IMR-90 (cell line): ENCODE measurements around the gene SLC35F3. TPM values are rescaled to one million over a fixed set of nuclear protein-coding genes. Genes with fewer than 3 reads are reported as not detected.
"Not testable (repeated sequence)": the region's sequence is repeated elsewhere in the genome, so short reads cannot be mapped to it uniquely, and the experiment has no call there.

ENCODE experiments used
- ATAC-seq: fragments of 200-7000 bp; cut with Tn5 transposase; 2 replicates; pipeline ENCODE4 v1.9.1; 2020; ENCODE audit warnings: low read depth, mild to moderate bottlenecking, moderate library complexity
- BruUV-seq: library from RNA; stranded (reverse); fragments of 400-500 nt; replicated peaks from 2 replicates; lab custom pipeline; 2021; lab: Mats Ljungman, UMichigan
- CTCF ChIA-PET: fragments of 300-600 bp; formaldehyde crosslinking; extraction: SDS; loops from one replicate; lab custom pipeline; 2021; ENCODE audit warnings: antibody characterized with exemption; lab: Yijun Ruan, JAX
- POLR2A ChIA-PET: fragments of 300-600 bp; sonication (Branson Sonifier 250); formaldehyde crosslinking; loops from one replicate; lab custom pipeline; 2022; ENCODE audit warnings: antibody characterized with exemption; ENCODE audit not compliant: unreplicated experiment; lab: Charles Lee
- DNase-seq: peaks from one replicate; pipeline ENCODE4 v3.0.0; 2013
- H2AFZ ChIP-seq: replicated peaks from 2 replicates; pipeline ENCODE3; 2013; ENCODE audit warnings: low read length, mild to moderate bottlenecking; ENCODE audit not compliant: poor library complexity
- H2AK5ac ChIP-seq: 2 replicates; pipeline ENCODE4 v1.6.1; 2013; ENCODE audit warnings: low read depth, low read length, inconsistent platforms
- H2AK9ac ChIP-seq: replicated peaks from 2 replicates; pipeline ENCODE3; 2013; ENCODE audit warnings: mild to moderate bottlenecking, low read depth, low read length, moderate library complexity; ENCODE audit not compliant: poor library complexity
- H2BK120ac ChIP-seq: 2 replicates; pipeline ENCODE4 v1.6.1; 2013; ENCODE audit warnings: low read depth, low read length, inconsistent platforms
- H2BK15ac ChIP-seq: 3 replicates; pipeline ENCODE4 v1.6.1; 2013; ENCODE audit warnings: low read depth, low read length, inconsistent platforms
- H2BK20ac ChIP-seq: 2 replicates; pipeline ENCODE4 v1.6.1; 2013; ENCODE audit warnings: low read depth, mild to moderate bottlenecking, inconsistent platforms, low read length, moderate library complexity
- H2BK5ac ChIP-seq: 2 replicates; pipeline ENCODE4 v1.6.1; 2013; ENCODE audit warnings: mild to moderate bottlenecking, low read depth, low read length, inconsistent platforms; ENCODE audit not compliant: poor library complexity, severe bottlenecking
- H3K14ac ChIP-seq: replicated peaks from 2 replicates; pipeline ENCODE4 v1.6.1; 2013; ENCODE audit warnings: low read depth, low read length, inconsistent platforms
- H3K18ac ChIP-seq: 2 replicates; pipeline ENCODE4 v1.6.1; 2013; ENCODE audit warnings: low read depth, low read length, control low read depth
- H3K23ac ChIP-seq: 2 replicates; pipeline ENCODE4 v1.6.1; 2013; ENCODE audit warnings: low read depth, low read length, inconsistent platforms
- H3K27ac ChIP-seq: 2 replicates; pipeline ENCODE4 v1.5.1; 2013; ENCODE audit warnings: mild to moderate bottlenecking, control low read depth, low read length; ENCODE audit not compliant: insufficient read depth
- H3K27me3 ChIP-seq: 2 replicates; pipeline ENCODE4 v1.6.1; 2013; ENCODE audit warnings: low read length; ENCODE audit not compliant: control insufficient read depth, insufficient read depth
- H3K36me3 ChIP-seq: 2 replicates; pipeline ENCODE4 v1.6.1; 2013; ENCODE audit warnings: low read length, mixed read lengths; ENCODE audit not compliant: control insufficient read depth, insufficient read depth
- H3K4ac ChIP-seq: 2 replicates; pipeline ENCODE4 v1.6.1; 2013; ENCODE audit warnings: low read depth, low read length, inconsistent platforms
- H3K4me1 ChIP-seq: 2 replicates; pipeline ENCODE4 v1.6.1; 2013; ENCODE audit warnings: low read length, mixed read lengths; ENCODE audit not compliant: control insufficient read depth, insufficient read depth
- H3K4me2 ChIP-seq: 2 replicates; pipeline ENCODE4 v1.6.1; 2013; ENCODE audit warnings: low read depth, mild to moderate bottlenecking, control low read depth, low read length, moderate library complexity
- H3K4me3 ChIP-seq: 2 replicates; pipeline ENCODE4 v1.5.1; 2013; ENCODE audit warnings: low read depth, mild to moderate bottlenecking, control low read depth, low read length, moderate library complexity; ENCODE audit not compliant: insufficient read depth
- H3K56ac ChIP-seq: 2 replicates; pipeline ENCODE4 v1.6.1; 2013; ENCODE audit warnings: low read length, inconsistent platforms; ENCODE audit not compliant: insufficient read depth; ENCODE audit errors: extremely low read depth
- H3K79me1 ChIP-seq, 2 experiments: 2 replicates each; pipeline ENCODE4 v1.6.1; 2013; ENCODE audit warnings: low read length in 2 of 2, inconsistent platforms in 1 of 2, low read depth in 1 of 2
- H3K9ac ChIP-seq: 2 replicates; pipeline ENCODE4 v1.6.1; 2013; ENCODE audit warnings: low read depth, low read length, control low read depth
- H3K9me1 ChIP-seq: 2 replicates; pipeline ENCODE4 v1.6.1; 2013; ENCODE audit warnings: low read length, inconsistent platforms; ENCODE audit not compliant: insufficient read depth
- H3K9me3 ChIP-seq: 2 replicates; pipeline ENCODE4 v1.6.1; 2013; ENCODE audit warnings: low read length; ENCODE audit not compliant: control insufficient read depth, insufficient read depth
- H4K20me1 ChIP-seq: 2 replicates; pipeline ENCODE4 v1.6.1; 2013; ENCODE audit warnings: low read length, inconsistent platforms; ENCODE audit not compliant: insufficient read depth
- H4K5ac ChIP-seq: 2 replicates; pipeline ENCODE4 v1.6.1; 2013; ENCODE audit warnings: mild to moderate bottlenecking, low read depth, low read length, control low read depth
- H4K8ac ChIP-seq, 2 experiments: 2 replicates each; pipeline ENCODE4 v1.6.1; 2013; ENCODE audit warnings: low read depth in 2 of 2, low read length in 2 of 2, control low read depth in 1 of 2, inconsistent platforms in 1 of 2
- H4K91ac ChIP-seq: 2 replicates; pipeline ENCODE4 v1.6.1; 2013; ENCODE audit warnings: low read depth, low read length, inconsistent platforms; ENCODE audit not compliant: insufficient read depth
- CEBPB ChIP-seq: IDR thresholded peaks from 2 replicates; pipeline ENCODE4 v1.6.1; 2012; ENCODE audit warnings: low read depth, low read length, improper control_type of control experiment
- CHD1 ChIP-seq: IDR thresholded peaks from 2 replicates; pipeline ENCODE4 v1.6.1; 2012; ENCODE audit warnings: low read depth, low read length, improper control_type of control experiment
- ELK1 ChIP-seq: fragments of 150-350 bp; IDR thresholded peaks from 2 replicates; pipeline ENCODE4 v1.6.1; 2016; ENCODE audit warnings: low read depth, mild to moderate bottlenecking, low read length, moderate library complexity, borderline replicate concordance
- MAFK ChIP-seq: IDR thresholded peaks from 2 replicates; pipeline ENCODE4 v1.6.1; 2012; ENCODE audit warnings: low read depth, low read length, improper control_type of control experiment
- POLR2A ChIP-seq: IDR thresholded peaks from 2 replicates; pipeline ENCODE4 v1.6.1; 2012; ENCODE audit warnings: mild to moderate bottlenecking, low read depth, low read length
- RAD21 ChIP-seq: IDR thresholded peaks from 2 replicates; pipeline ENCODE4 v1.6.1; 2012; ENCODE audit warnings: low read length, improper control_type of control experiment
- RCOR1 ChIP-seq: IDR thresholded peaks from 2 replicates; pipeline ENCODE4 v1.6.1; 2012; ENCODE audit warnings: mild to moderate bottlenecking, low read length, improper control_type of control experiment; ENCODE audit not compliant: insufficient replicate concordance
- RFX5 ChIP-seq: IDR thresholded peaks from 2 replicates; pipeline ENCODE4 v1.8.0; 2012; ENCODE audit warnings: low read depth, mild to moderate bottlenecking, low read length, moderate library complexity
- SMC3 ChIP-seq: fragments of 150-350 bp; IDR thresholded peaks from 2 replicates; pipeline ENCODE4 v1.6.1; 2016; ENCODE audit warnings: low read depth, mild to moderate bottlenecking, antibody characterized with exemption, low read length, moderate library complexity
- WGBS, 2 experiments: methylation state at CpG; one replicate each; pipeline versions ENCODE4 v1.1.5 to v1.1.7; 2013; ENCODE audit warnings: missing lambda C conversion rate in 2 of 2; ENCODE audit not compliant: insufficient read length in 1 of 2; ENCODE audit errors: extremely low coverage in 2 of 2; 5-methylcytosine and 5-hydroxymethylcytosine counted together
- dilution Hi-C: fragments of 300-500 bp; cut with HindIII; formaldehyde crosslinking; loops from one replicate; pipeline ENCODE4 v1.14.3; 2018; ENCODE audit warnings: low sequenced_read_pairs; ENCODE audit not compliant: unreplicated experiment
- in situ Hi-C: fragments of 300-500 bp; cut with MboI; formaldehyde crosslinking; loops from 3 replicates; pipeline ENCODE4 v1.14.3; 2019; ENCODE audit warnings: low sequenced_read_pairs, inconsistent platforms, mixed read lengths
- intact Hi-C: fragments of 100-400 bp; cut with micrococcal nuclease; formaldehyde crosslinking; loops from 2 replicates; pipeline ENCODE4 v1.10.0; 2022
- polyA plus RNA-seq, 3 experiments: library from polyadenylated mRNA; depleted of rRNA; stranded (reverse); fragments of >200 nt; gene quantifications; 2 replicates each; pipeline ENCODE4 v1.2.3, GENCODE V29; 2012; ENCODE audit warnings: low replicate concordance in 1 of 3
- total RNA-seq: library from RNA; depleted of rRNA; stranded (reverse); fragments of >200 nt; gene quantifications from 2 replicates; pipeline ENCODE4 v1.2.3, GENCODE V29; 2012

SLC35F3 gene
- total and polyA plus RNA-seq, 2 of the 4 experiments (the other 2 are of a cell fraction): under 0.01 to 0.17 TPM

GRCh38 chr1:234246638-234247116 is 342.2 kb downstream of the SLC35F3 start:
- POLR2A ChIA-PET: no interaction called here
- H2BK120ac ChIP-seq: no peak overlapping the region
- BruUV-seq: no TSS peak
- WGBS, 2 experiments: 39% methylated on average over 4 of the region's 5 CpGs; no CpG with 5 or more reads in 1 of the 2 experiments
- H4K91ac ChIP-seq: no peak overlapping the region
- ATAC-seq: no peak
- TF ChIP-seq CHD1 (no peak), ELK1 (no peak), RCOR1 (no peak), POLR2A (no peak), CEBPB (no peak), RAD21 (no peak), MAFK (no peak), SMC3 (no peak), RFX5 (no peak)
- H3K36me3 ChIP-seq: no peaks in the 10 kb centered on the region
- no peak overlapping the region for H3K27ac ChIP-seq
- no peak overlapping the region for H2BK20ac ChIP-seq
- intact Hi-C loops (no loop called here), dilution Hi-C loops (no loop called here), in situ Hi-C loops (no loop called here)
- H3K9me1 ChIP-seq: no peaks in the 10 kb centered on the region
- H3K23ac ChIP-seq: no peak overlapping the region
- no peak overlapping the region for H4K5ac ChIP-seq
- H3K9me3 ChIP-seq: peaks cover 6% of the 10 kb centered on the region; the same call in 1 of the 2 replicates
- no peaks in the 10 kb centered on the region for H3K4me1 ChIP-seq
- no peak overlapping the region for H2AFZ ChIP-seq
- no peak overlapping the region for H3K4me2 ChIP-seq
- no peak overlapping the region for H3K4me3 ChIP-seq
- H2AK9ac ChIP-seq: no peak overlapping the region
- no peak overlapping the region for H2AK5ac ChIP-seq
- no peak overlapping the region for H3K9ac ChIP-seq
- no peak overlapping the region for H3K4ac ChIP-seq
- no peak overlapping the region for H3K14ac ChIP-seq
- H3K79me1 ChIP-seq: no peaks in the 10 kb centered on the region
- H4K20me1 ChIP-seq: no peaks in the 10 kb centered on the region
- CTCF ChIA-PET: no interaction called here
- no peaks in the 10 kb centered on the region for H3K27me3 ChIP-seq
- H3K56ac ChIP-seq: no peak overlapping the region
- H4K8ac ChIP-seq: no peak overlapping the region
- H3K18ac ChIP-seq: no peak overlapping the region
- no peak overlapping the region for H2BK15ac ChIP-seq
- H2BK5ac ChIP-seq: no peak overlapping the region
- no peak for DNase-seq

GRCh38 chr1:234247746-234248145 is 343.3 kb downstream of the SLC35F3 start:
- H3K4ac ChIP-seq, H4K8ac ChIP-seq, H2BK5ac ChIP-seq, H3K4me3 ChIP-seq, BruUV-seq, POLR2A ChIA-PET, H4K20me1 ChIP-seq, H3K23ac ChIP-seq, H2AK5ac ChIP-seq, H3K27ac ChIP-seq, intact Hi-C loops, H3K18ac ChIP-seq, H3K4me1 ChIP-seq, H4K91ac ChIP-seq, dilution Hi-C loops, CTCF ChIA-PET, H3K14ac ChIP-seq, H3K36me3 ChIP-seq, H3K9ac ChIP-seq, H2BK120ac ChIP-seq, H2AFZ ChIP-seq, H3K79me1 ChIP-seq, ATAC-seq, H4K5ac ChIP-seq, H3K9me1 ChIP-seq, H2BK20ac ChIP-seq, H3K4me2 ChIP-seq, H2BK15ac ChIP-seq, H2AK9ac ChIP-seq, DNase-seq, H3K27me3 ChIP-seq, H3K56ac ChIP-seq, H3K9me3 ChIP-seq, in situ Hi-C loops: not testable (repeated sequence)
- no CpG with 5 or more reads among the region's 4 CpGs for WGBS, 2 experiments
